HK-2 (cell line): Measurements from ENCODE around the gene CAMK2A.
"Not testable (repeated sequence)": the region's sequence is repeated elsewhere in the genome, so short reads cannot be mapped to it uniquely, and the experiment has no call there.

Source experiments
- DNase-seq: peaks from one replicate; pipeline ENCODE4 v3.0.0-alpha.2; 2018; ENCODE audit not compliant: unreplicated experiment

Gene CAMK2A

DNA sequence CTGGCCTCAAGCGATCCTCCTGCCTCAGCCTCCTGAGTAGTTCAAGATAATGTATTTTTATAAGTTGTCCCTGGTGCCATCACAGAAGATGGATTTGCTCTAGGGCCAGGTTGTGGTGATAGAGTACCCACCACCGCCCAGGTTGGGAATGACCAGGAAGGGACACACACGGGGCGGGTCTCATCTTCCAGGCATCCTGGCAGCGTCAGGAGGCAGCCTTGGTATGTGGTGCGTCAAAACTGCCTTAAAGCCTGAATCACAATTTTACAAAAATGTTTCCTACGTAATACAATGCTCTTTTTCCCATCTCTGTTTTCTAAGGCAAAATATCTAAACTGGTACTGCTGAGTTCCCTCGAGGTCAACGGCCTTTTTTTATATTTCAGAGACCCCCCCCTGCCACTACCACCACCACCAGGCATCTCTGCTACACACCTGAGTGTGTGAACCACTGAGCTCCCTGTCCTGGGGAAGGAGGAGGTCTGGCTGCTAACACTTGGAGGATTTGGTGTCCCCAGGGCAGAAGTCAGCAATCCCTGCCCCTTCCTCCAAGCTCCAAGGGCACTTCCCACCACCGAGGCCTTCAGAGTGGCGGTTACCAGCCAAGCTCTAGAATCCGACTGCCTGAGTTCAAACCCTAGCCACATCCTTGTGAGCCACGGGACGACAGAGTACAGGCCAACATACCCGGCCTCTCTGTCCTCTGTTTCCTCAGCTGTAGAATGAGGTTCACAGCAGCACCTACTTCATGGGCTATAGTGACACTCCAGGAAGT, 52.4 kb downstream of the CAMK2A start:
- DNase-seq = no peak

DNA sequence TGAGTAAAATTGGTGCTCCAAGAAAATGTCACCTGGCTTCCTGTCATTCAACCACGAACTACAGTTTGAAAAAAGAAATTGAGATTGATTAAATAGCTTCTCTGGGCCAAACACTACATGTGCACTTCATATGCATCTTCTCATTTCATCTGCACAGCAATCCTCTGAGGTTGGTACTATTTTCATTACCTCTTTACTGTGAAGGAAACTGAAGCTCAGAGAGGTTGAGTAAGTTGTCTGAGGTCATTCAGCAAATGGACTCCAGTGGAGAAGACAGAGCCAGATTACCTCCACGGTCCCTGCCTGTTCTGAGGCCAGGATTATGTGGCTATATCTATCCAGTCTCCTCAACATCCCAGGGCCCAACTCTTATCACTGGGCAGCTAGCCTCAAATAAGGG, 53.3 kb downstream of the CAMK2A start:
- DNase-seq = no peak

DNA sequence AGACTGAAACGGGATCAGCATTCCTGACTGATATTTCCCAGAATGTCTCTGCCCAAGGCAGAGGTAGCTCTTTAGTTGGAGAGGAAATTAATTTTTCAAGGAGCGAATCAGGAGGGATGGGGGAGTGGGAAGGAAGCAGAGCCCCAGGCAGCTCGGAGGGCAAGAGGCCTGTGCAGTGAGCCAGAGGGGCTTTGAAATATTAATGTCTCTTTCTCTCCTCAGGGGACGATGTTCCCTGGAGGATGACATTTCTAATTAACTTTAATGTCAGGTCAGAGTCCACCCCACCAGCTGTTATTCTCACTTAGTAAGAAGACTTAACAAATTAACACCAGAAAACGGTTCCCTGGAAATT, 54.1 kb downstream of the CAMK2A start:
- DNase-seq = no peak

DNA sequence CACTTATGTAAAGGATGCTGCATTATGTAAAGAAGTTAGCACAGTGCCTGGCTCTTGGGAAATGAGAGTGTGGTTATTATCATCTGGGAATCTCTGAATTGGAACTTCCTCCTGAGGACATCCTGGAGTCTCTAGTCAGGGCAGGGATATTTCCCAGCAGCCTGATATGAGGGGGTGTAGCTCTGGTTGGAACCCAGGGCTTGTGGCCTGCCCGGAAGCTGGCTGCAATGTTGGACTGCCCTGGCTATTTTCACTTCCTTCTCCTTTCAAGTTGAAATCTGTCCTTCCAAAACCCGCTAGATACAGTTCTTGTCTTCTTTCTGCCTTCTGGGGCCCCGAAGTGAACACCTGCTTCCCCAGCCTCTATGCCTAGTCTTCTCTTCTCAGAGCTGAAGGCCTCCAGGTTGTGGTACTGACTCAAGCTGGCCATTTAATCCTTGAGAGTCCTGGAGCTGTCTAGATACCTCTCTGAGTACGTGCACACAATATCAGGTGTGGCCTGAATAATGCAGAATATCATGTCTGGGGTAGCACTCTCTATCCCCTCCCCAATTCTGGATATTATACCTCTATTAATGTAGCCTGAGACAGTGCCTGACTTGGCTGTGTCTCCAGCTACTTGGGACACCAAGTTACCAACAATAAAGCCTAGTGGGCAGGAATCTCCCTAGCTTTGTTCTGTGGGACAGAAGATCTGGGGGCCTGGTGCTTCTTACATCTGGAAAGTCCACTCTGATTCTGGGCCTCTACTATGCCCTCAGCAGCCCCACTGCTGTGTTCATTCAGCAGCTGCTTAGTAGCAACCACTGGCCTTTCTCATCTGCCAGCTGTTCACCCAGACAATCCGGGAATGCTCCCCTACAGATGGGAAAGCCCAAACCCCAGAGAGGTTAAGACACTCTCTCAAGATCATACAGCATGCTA, 54.7 kb downstream of the CAMK2A start:
- DNase-seq = no peak

DNA sequence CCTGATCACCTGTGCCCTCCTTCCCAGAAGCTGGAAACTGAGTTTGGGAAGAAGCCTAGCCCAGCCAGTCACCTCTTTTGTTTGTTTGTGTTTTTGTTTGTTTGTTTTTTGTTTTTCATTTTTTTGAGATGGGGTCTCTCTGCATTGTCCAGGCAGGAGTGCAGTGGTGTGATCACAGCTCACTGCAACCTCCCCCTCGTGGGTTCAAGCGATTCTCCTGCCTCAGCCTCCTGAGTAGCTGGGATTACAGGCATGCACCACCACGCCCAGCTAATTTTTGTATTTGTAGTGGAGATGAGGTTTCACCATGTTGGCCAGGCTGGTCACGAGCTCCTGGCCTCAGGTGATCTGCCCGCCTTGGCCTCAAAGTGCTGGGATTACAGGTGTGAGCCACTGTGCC, 55.9 kb downstream of the CAMK2A start:
- DNase-seq = not testable (repeated sequence)

DNA sequence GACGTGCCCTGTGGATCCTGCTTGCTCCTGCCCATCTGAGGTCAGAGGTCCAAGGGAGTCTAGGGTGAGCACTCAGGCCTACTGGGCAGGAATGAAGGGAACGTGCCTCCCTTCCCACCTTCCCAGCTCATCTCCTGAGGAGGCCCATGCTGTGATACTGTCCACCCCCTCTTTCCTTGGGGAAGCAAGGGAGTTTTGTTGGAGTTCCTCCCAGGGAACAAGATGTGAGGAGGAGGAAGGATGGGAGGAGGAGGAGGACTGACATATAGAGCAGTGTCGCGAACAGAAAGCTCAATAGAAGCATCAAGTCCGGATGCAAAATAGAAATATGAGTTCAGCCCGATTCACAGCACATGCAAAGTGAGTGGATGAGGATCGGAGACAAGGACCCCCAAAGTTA, 58.7 kb downstream of the CAMK2A start:
- DNase-seq = no peak

DNA sequence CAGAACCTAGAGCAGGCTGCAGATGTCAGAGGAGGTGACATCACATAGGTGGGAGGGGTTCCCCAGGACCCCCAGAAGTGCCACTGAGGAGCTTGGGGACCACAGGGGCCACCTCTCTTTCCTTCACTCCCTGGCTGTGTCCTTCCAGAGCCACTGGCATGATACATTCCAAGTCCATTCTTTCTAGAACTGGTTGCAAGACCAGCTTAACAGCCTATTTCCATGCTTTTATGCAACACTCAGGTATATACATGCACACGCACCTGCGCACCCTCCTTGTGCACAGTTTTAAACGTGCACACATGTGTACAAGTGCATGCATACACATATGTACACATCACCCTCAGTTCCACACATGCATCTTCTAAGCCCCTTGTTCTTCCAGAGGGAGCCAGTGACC, 60.0 kb downstream of the CAMK2A start:
- DNase-seq = no peak

DNA sequence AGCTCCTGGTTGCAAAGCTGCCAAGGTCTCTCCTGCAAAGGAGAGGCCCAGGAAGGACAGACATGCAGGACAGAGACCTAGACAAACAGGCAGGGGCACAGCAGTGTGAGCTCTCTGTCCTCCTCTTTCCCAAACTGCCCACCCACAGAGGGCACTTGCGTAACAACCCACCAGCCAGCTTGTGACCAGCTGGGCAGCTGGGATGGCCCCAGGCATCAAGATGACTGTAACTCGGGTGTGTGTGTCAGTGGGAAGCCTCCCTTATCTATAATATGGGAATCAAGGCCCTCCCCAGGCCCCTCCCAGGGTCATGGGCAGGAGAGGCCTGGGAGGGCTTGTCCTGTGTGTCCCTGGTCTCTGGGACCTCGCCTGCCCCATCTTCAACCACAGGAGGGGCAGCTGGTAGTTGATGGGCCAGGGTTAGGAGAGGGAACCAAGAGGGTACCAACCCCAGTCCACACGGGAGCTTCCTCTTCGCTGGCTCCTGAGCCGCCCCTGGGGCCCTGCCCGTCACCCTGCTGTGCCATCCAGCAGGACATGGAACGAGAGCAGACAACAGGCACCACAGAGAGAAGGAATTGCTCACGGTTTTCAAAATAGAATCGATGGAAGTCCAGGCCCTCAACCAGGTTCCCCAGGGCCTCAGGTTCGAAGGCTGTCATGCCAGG, 61.8 kb downstream of the CAMK2A start:
- no peak for DNase-seq

DNA sequence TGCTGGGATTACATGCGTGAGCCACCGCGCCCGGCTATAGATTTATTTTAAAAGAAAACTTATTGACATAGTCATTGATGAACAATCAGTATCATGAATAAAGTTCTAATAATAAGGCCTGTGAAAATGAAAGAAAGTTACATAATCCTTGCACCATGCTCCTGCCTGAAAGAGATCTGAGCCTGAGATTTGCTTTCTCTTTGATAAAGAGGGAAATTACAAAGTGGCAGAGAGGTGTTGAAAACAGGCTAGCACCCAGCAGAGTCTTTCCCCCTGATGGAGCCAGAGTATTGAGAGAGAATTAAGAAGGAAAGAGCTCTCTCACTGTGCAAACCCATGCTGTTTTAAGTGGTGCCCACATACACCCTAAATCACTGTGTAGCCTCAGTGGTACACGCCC, 62.5 kb downstream of the CAMK2A start:
- no peak for DNase-seq

DNA sequence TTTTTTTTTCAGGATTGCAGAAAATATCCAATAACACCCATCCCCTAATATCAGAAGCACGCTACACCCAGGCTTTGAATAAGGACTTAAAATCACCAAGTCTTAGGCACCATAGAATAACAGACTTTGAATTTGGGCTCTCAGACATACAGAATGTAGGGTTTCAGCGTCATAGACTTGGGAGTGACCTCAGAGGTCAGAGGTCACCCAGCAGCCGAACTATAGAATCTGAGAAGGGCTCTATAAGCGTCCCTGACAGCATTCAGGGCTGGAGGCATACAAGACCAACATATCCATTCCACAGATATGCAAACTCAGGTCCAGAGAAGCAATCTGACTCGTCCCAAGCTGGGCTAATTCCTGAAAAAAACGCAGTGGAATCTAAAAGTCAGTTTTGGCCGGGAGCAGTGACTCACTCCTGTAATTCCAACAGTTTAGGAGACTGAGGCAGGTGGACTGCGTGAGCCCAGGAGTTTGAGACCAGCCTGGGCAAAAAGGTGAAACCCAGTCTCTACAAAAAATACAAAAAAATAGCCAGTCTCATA, 65.0 kb downstream of the CAMK2A start:
- DNase-seq = no peak

DNA sequence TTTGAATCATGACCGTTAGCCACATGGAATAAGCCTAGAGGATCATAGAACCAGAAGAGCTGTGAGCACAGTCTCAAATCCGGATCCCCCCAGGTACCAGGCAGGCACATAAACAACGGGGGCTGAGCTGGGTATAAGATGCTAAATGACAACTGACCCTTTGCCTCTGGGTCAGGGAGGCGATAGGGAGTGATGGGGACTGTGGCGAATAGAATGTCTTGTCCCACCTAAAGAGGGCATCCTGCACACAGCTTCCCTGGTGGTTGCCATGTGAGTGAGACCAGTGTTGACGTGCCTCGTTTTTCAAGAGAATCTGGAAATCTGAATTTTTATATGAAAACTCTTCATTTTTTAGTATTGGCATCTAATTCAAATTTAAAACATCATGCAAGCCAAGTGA, 66.1 kb downstream of the CAMK2A start:
- no peak for DNase-seq

DNA sequence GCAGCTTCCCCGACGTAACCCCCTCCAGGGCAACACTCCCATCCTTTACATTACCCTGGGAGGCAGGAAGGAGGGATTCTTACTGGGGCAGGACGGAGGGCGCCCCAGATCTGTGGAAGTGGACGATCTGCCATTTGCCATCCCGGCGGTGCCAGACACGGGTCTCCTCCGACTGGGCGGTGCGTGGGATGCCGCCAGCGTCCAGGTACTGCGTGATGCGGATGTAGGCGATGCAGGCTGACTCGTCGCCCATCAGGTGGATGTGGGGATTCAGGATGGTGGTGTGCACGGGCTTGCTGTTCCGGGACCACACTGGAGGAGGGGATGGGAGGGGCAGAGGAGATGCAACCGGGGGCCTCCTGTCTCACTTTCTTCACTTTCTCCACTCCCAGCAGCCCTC, 66.7 kb downstream of the CAMK2A start:
- no peak for DNase-seq

DNA sequence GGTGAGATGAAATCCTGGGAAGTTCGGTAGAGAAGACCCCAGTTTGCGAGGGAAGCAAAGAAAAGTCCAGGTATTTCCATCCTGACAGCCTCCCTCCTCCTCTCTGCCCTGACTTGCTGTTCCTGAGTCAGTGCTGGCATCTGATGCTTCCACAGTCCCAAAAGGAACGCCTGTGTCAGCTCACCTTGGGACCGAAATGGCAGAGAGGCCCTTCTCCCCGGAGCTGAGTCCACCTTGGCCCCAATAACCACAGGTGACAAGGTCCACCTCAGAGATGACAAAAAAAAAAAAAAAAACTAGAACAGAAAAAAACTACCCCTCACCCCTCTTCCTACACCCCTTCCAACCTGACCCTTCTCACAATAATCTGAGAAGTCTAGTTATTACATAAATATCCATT, 68.1 kb downstream of the CAMK2A start:
- no peak for DNase-seq

DNA sequence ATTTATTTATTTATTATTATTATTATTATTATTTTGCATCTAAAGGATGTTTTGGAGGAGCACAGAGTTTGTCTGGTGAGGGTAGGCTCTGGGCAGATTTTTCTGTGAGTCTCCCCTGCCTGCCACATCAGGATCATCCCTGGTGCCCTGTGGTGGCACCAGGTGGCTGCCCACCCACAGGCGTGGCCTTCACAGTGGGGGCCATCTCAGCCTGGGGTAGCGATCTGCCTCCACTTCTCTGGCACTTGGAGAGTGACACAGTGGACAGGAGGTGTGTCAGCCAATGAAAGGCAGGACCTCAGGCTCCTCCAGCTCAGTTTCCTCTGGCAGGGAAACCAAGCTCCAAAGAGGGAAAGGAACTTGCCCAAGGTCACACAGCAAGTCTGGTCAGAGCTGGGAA, 69.7 kb downstream of the CAMK2A start:
- DNase-seq = no peak

DNA sequence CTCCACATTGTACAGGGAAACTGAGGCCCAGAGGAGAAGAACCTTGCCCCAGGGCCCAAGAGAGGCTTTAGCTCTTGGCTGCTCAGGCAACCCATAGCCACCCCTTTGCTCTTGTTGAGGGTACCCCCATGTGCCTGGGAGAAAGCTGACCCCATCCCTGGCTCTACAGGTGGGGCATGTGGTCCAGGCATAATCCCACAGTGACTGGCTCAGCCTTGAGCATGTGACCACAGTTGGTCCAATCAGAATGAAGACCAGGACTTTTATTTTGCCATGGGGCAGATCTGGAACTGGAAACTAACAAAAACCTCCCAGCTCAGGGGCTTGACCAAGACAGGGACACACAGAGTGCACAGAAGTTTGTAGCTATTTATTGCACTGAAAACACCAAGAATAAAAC, 70.4 kb downstream of the CAMK2A start:
- DNase-seq = no peak

DNA sequence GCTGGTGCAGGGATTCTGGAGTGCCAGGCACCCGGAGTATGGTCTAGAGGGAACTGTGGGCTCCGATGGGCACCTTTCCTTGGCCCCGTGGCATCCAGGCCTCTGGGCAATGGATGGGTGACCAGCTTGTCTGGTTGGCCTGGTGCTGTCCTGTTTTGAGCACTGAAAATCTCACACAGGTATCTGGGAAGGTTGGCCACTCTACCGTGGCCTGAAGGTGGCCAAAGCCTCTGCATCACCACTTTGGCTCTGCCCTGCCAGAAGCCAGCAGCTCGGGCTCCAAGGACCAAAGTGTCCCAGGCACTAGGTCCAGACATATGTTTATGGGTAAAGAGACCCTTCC, 70.9 kb downstream of the CAMK2A start:
- DNase-seq = no peak

DNA sequence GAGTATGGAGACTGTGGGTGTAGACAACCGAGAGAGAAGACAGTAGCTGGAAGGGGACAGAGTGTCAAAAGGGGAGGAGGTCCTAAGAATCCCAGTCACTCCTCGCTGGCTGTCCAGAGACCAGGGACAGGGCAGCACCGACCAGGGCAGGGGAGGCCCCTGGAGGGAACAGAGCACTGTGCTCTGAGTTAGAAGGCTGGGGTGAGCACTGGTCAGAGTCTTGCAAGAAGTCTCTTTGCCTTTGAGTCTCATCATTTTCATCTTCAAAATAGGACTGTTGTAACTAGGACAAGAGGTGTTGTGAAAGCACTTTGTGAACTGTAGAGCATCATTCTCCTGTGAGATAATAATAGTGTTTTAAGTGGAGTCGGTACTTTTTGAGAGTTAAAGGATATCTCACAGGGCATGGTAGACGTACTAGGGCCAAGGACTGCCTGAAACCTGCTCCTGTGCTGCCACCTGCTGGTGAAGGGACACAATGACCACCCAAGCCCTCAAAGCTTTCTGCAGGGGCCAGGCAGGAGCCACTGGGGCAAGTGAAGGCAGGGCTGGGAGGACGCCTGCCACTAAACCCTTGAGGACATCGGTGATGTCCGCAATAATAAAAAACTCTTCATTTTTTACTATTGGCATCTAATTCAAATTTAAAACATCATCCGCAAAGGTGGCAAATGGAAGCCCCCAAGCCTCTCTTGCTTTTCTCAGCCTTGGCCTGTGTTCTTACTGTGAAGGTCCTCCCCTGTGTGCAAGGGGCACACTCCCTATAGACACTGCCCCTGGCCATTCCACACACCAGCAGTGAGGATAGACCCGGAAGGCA, 71.5 kb downstream of the CAMK2A start:
- DNase-seq = peak; percentile 73

DNA sequence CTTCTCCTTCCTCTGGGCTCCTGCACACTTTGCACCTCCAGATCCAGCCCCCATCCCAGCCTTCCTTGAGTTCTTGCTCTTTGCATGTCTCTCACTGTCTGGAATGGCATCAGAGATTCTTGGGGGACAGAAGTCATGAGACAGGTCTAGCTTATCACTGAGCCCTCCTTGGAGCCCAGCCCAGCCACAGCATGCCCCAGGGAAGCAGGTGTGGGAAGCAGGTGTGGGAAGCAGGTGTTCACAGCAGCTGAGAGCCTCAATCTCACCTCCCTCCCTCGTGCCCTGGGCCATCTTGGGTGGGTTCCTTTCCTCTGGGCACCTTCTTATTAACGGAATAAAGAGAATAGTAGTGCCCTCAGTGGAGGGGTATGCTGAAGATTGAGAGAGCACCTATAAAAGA, 72.5 kb downstream of the CAMK2A start:
- no peak for DNase-seq

DNA sequence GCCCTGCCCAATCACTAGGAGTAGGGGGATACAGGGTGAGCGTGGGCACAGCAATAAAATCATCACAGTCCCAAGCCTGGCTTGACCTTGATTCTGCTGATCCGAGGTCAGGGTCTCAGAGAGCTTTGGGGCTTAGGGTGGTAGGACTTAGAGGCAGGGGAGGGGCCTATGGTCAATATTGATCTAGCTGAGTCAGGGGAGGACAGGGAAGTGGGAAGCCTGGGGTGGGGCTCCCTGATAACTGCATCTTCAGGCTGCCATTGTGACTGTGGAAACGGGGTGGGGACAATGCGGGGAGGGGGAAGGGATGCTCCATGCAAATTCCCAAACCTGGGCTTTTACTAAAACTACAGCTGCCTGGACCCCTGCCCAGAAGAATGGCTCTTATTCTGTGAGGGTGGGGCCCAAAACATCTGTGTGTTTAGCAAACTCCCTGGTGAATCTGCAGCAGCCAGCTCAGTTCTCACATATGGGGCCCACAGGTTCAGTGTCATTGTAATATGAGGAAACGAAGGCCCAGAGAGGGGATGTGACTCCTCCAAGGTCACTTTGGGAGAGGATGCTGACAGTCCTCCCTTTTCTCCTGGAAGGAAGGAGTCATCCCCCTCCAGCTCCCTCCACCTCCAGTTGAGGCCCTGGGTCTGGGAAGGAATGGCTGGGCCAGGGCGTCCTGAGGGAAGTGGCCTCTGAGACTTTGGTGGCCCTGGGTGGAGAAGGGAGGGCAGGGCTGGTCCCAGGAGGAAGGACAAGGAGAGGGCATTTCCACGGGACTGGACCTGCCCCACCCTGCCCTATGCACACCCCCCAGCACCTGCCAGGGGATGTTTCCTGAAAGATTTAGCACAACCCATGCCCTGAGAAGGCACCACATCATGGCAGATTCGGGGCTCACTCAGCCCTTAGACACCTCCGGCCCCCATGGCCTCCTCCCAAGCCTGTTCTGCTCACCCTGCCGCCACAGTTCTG, 73.3 kb downstream of the CAMK2A start:
- no peak for DNase-seq

DNA sequence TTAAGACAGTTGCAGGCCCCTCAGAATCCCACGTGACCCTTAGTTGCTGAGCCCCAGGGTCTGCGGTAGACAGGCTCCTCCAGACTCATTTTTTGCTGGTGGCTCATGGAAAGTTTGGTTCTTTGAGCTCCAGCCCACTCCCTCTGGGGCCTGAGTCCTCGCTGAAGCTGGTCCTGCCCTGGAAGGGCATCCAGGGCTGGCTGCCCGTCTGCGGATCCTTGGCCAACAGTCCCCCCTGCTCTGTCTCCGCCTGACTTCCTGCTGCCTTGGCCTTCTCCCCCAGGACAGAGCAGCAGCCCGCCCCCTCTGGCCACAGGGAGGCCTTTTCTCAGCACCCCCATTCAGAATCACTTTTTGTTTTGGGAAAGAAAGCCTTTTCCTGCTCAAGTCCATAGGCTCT, 75.3 kb downstream of the CAMK2A start:
- DNase-seq = no peak

DNA sequence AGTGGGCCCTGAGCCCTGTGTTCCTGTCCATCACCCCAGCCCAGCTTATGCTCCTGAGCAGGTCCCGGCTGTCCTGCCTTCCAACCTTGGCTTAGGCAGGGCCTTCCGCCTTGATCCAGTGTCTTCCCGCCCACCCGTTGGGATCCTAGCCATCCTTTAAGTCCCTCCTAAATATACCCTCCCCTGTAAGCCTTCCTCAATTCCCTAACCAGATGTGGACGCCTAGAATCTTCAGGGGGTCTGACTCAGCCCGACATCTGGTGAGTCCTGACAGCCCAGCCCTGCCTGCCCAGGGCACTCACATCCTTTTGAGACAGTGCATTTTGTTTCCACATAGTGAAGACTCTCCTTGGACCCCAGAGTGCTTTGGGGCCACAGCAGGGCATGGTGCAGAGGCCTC, 76.0 kb downstream of the CAMK2A start:
- no peak for DNase-seq
